Heart left ventricle (tissue), 16 donors: Measurements from ENCODE around the gene P2RY14. TPM values are rescaled to one million over a fixed set of nuclear protein-coding genes. Genes with fewer than 3 reads are reported as not detected.

ENCODE experiments used
- ATAC-seq, 4 donors: fragments of 200-7000 bp; cut with Tn5 transposase; one replicate each; pipeline ENCODE4 v1.9.1; 2020 to 2022; ENCODE audit warnings: moderate library complexity in 4 of 4, mild to moderate bottlenecking in 3 of 4, moderate number of reproducible peaks in 1 of 4
- DNase-seq, 5 donors: peaks; one replicate each; pipeline ENCODE4 v3.0.0-alpha.2; 2020
- H3K27ac ChIP-seq, 12 donors: fragments of 200-600 bp; sonication (generic) in 4 of 12; one replicate each; pipeline versions ENCODE4 v1.5.0 to v1.8.0; 2016 to 2022; ENCODE audit warnings: mild to moderate bottlenecking in 2 of 12
- H3K27me3 ChIP-seq, 9 donors: fragments of 200-600 bp; sonication (generic) in 2 of 9; one replicate each; pipeline versions ENCODE4 v1.5.1 to v1.8.0; 2016 to 2022; ENCODE audit warnings: mild to moderate bottlenecking in 3 of 9
- H3K36me3 ChIP-seq, 9 donors: fragments of 200-600 bp; sonication (generic) in 2 of 9; one replicate each; pipeline versions ENCODE4 v1.5.0 to v1.8.0; 2018 to 2022; ENCODE audit warnings: mild to moderate bottlenecking in 2 of 9
- H3K4me1 ChIP-seq, 12 donors: fragments of 200-600 bp; sonication (generic) in 4 of 12; one replicate each; pipeline versions ENCODE4 v1.5.0 to v1.8.0; 2016 to 2022; ENCODE audit warnings: mild to moderate bottlenecking in 3 of 12
- H3K4me3 ChIP-seq, 12 donors: fragments of 200-600 bp; sonication (generic) in 4 of 12; one replicate each; pipeline versions ENCODE4 v1.5.0 to v1.8.0; 2017 to 2022; ENCODE audit warnings: mild to moderate bottlenecking in 9 of 12, moderate library complexity in 4 of 12
- H3K9me3 ChIP-seq, 12 donors: fragments of 200-600 bp; sonication (generic) in 4 of 12; one replicate each; pipeline versions ENCODE4 v1.5.0 to v1.8.0; 2016 to 2022; ENCODE audit warnings: mild to moderate bottlenecking in 1 of 12
- CTCF ChIP-seq, 12 donors: fragments of 200-600 bp; sonication (generic) in 4 of 12; IDR thresholded peaks; one replicate each; pipeline versions ENCODE4 v1.5.0 to v1.8.0; 2018 to 2022; ENCODE audit warnings: antibody characterized with exemption in 12 of 12, mild to moderate bottlenecking in 5 of 12
- POLR2A ChIP-seq, 2 donors: fragments of 450-650 bp; IDR thresholded peaks; one replicate each; pipeline ENCODE4 v1.6.1; 2017; ENCODE audit warnings: antibody characterized with exemption in 2 of 2, mild to moderate bottlenecking in 2 of 2, moderate library complexity in 2 of 2
- WGBS, 4 donors: extraction: QIAGEN DNeasy Blood & Tissue Kit in 2 of 4; methylation state at CpG; one replicate each; pipeline versions ENCODE4 v1.1.5 to v1.1.7; 2013 to 2018; 5-methylcytosine and 5-hydroxymethylcytosine counted together
- intact Hi-C, 10 donors: fragments of 100-400 bp; cut with DNase I; formaldehyde crosslinking; loops; one replicate each; pipeline versions ENCODE4 v1.11.1 to v1.14.2; 2022
- polyA plus RNA-seq, 2 donors: library from polyadenylated mRNA; stranded (reverse); fragments of 200-250 nt; gene quantifications; one replicate each; pipeline ENCODE4 v1.2.3, GENCODE V29; 2013
- total RNA-seq, 9 donors: library from RNA; depleted of rRNA in 2 of 9; stranded (reverse); fragments of >200 nt in 2 of 9; fragmentation: NEBNext Ultra II Directional in 3 of 9; extraction: Animal tissue kit (Norgen Biotek cat#: 25700) in 3 of 9; gene quantifications; one replicate each; pipeline versions ENCODE4 v1.1.0 to v1.2.4, GENCODE V29; 2016 to 2023
- donor health status: ischemic (EF 13 %, LVEDD 7.1; RV severe dilation, severe dysfunction).
- donor health status: healthy with polysubstance abuse.
- donor health status: DM: no; HTN: yes; CAD: no.
- donor health status: DM: no; HTN: no; CAD: no.
- donor health status: ischemic (EF 25% LVEDD 6.9; RV normal size, moderate dysfunction).
- donor health status: ischemic (EF 25% LVEDD 5.7; RV mildly dilated, moderate dysfunction).
- donor health status: healthy.
- donor health status: DM: yes; HTN: yes; CAD: no.
- donor health status: ischemic (EF 35%, LVEDD 5.7; RV mildly dilated, moderate dysfunction).
- donor health status: nonischemic (EF 11% LVEDD 7.7; RV severe dilation, severe dysfunction).
- donor health status: DM: yes; HTN: yes; CAD: no.
- donor health status: PGD.
- donor health status: ischemic (EF 29% LVEDD 5.4; RV normal size, mild dysfunction).
- donor health status: nonischemic (EF 23%, LVEDD 6.1; RV moderate dilation, normal function).

P2RY14 gene
- total and polyA plus RNA-seq, 11 donors, result 0.75 to 8.4 (median 3.2) TPM

- no peak overlapping the region for H3K4me3 ChIP-seq
- intact Hi-C loops, result loop anchor here (1.0 to 10.0 kb wide), 11 partner anchors 54 to 1136 kb away; no protein-coding TSS in a partner anchor
- H3K27ac ChIP-seq, result peak overlapping the region in 6 of 12 donors; percentile 6 to 74 (median 46)
- ATAC-seq (peak in 3 of 4 donors; percentile 54 to 73 (median 63)), DNase-seq (no peak)
- TF ChIP-seq CTCF (IDR thresholded peaks at IDR 0.05), result peak; percentile 48 to 81 (median 68)
- no peak for TF ChIP-seq POLR2A (IDR thresholded peaks at IDR 0.05)
- no peaks in the 10 kb centered on the region for H3K27me3 ChIP-seq
- peaks cover 0 to 35% (median 0%) of the 10 kb centered on the region in 12 donors for H3K4me1 ChIP-seq
- no peaks in the 10 kb centered on the region for H3K36me3 ChIP-seq
- no peaks in the 10 kb centered on the region for H3K9me3 ChIP-seq
- WGBS, 4 donors, result 1 to 6% (median 4%) methylated on average over 1 of the region's 1 CpG
Measured at GRCh38 chr3:151282921-151283320, 4.6 kb upstream of the P2RY14 start.

- 70 to 80% (median 75%) methylated on average over 9 of the region's 9 CpGs for WGBS, 4 donors
Measured at GRCh38 chr3:151281671-151282324, 3.5 kb upstream of the P2RY14 start.

GRCh38 chr3:151276687-151277042, 1.7 kb downstream of the P2RY14 start:
- intact Hi-C loops, result no loop called here
- no peak for TF ChIP-seq CTCF (IDR thresholded peaks at IDR 0.05)
- TF ChIP-seq POLR2A (IDR thresholded peaks at IDR 0.05), result no peak
- Histone ChIP-seq H3K27me3 (no peaks in the 10 kb centered on the region), H3K36me3 (no peaks in the 10 kb centered on the region), H3K4me1 (peaks cover 0 to 52% (median 0%) of the 10 kb centered on the region in 12 donors), H3K4me3 (peak overlapping the region in 9 of 12 donors; percentile 19 to 49 (median 37)), H3K9me3 (no peaks in the 10 kb centered on the region), H3K27ac (peak overlapping the region in 9 of 12 donors; percentile 6 to 78 (median 35))
- DNase-seq, result no peak
- ATAC-seq, result no peak
- WGBS, 4 donors, result 75 to 83% (median 75%) methylated on average over 6 of the region's 6 CpGs

More at GRCh38 chr3:151281671-151282324, 3.5 kb upstream of the P2RY14 start:
- DNase-seq (peak in 3 of 5 donors; percentile 29 to 38 (median 32)), ATAC-seq (peak in 3 of 4 donors; percentile 58 to 75 (median 61))
- H3K9me3 ChIP-seq, result no peaks in the 10 kb centered on the region
- H3K27me3 ChIP-seq, result no peaks in the 10 kb centered on the region
- peak overlapping the region in 9 of 12 donors; percentile 6 to 74 (median 40) for H3K27ac ChIP-seq
- H3K36me3 ChIP-seq, result no peaks in the 10 kb centered on the region
- no peak overlapping the region for H3K4me3 ChIP-seq
- intact Hi-C loops, result loop anchor here (1.0 to 10.0 kb wide), 9 partner anchors 53 to 1134 kb away; no protein-coding TSS in a partner anchor
- H3K4me1 ChIP-seq, result peaks cover 0 to 43% (median 0%) of the 10 kb centered on the region in 12 donors
- TF ChIP-seq POLR2A (IDR thresholded peaks at IDR 0.05) (no peak), CTCF (IDR thresholded peaks at IDR 0.05) (no peak)

GRCh38 chr3:151276038-151276686, 2.2 kb downstream of the P2RY14 start:
- H3K27me3 ChIP-seq, result no peaks in the 10 kb centered on the region
- no peaks in the 10 kb centered on the region for H3K36me3 ChIP-seq
- H3K4me1 ChIP-seq, result peaks cover 0 to 55% (median 0%) of the 10 kb centered on the region in 12 donors
- TF ChIP-seq CTCF (IDR thresholded peaks at IDR 0.05), result no peak
- no peak for TF ChIP-seq POLR2A (IDR thresholded peaks at IDR 0.05)
- no peaks in the 10 kb centered on the region for H3K9me3 ChIP-seq
- no peak for DNase-seq
- 63 to 83% (median 71%) methylated on average over 2 of the region's 2 CpGs for WGBS, 4 donors
- H3K4me3 ChIP-seq, result peak overlapping the region in 9 of 12 donors; percentile 19 to 49 (median 37)
- H3K27ac ChIP-seq, result peak overlapping the region in 9 of 12 donors; percentile 6 to 78 (median 35)
- ATAC-seq, result no peak
- intact Hi-C loops, result no loop called here
